ENCODE data around the gene TSSC4. TPM values are rescaled to one million over a fixed set of nuclear protein-coding genes. Genes with fewer than 3 reads are reported as not detected.

The TSSC4 gene
- total RNA-seq, 2 experiments from 2014 or later: 36.2 to 38.9 TPM

- H3K9me3 Mint-ChIP-seq: no peaks in the 10 kb centered on the region
- intact Hi-C loops (cut with micrococcal nuclease): no loop called here
- H3K4me1 Mint-ChIP-seq (ENCODE audit: low read depth): peaks cover 13% of the 10 kb centered on the region
- ChIA-PET CTCF (no interaction called here), POLR2A (interaction anchor here (0.7 kb wide), 1 partner anchor 107 kb away, joined by 3 read pairs; no protein-coding TSS in a partner anchor)
- no peaks in the 10 kb centered on the region for H3K27me3 Mint-ChIP-seq
- no peak overlapping the region for H3K4me3 Mint-ChIP-seq
- ATAC-seq: peak; percentile 33
- peaks cover 5% of the 10 kb centered on the region for H3K36me3 Mint-ChIP-seq (ENCODE audit: low read depth)
- H3K27ac Mint-ChIP-seq: no peak overlapping the region
- TF ChIP-seq CTCF (IDR thresholded peaks at IDR 0.05): no peak
- no peak for DNase-seq
Observed at GRCh38 chr11:2393941-2394817, 6.4 kb upstream of the TSSC4 start.

GRCh38 chr11:2394818-2395105 is 5.8 kb upstream of the TSSC4 start:
- H3K9me3 Mint-ChIP-seq: no peaks in the 10 kb centered on the region
- no peaks in the 10 kb centered on the region for H3K27me3 Mint-ChIP-seq
- peaks cover 5% of the 10 kb centered on the region for H3K36me3 Mint-ChIP-seq (ENCODE audit: low read depth)
- intact Hi-C loops (cut with micrococcal nuclease): no loop called here
- no peak overlapping the region for H3K4me3 Mint-ChIP-seq
- no peak for TF ChIP-seq CTCF (IDR thresholded peaks at IDR 0.05)
- no peak for DNase-seq
- POLR2A ChIA-PET: no interaction called here
- H3K27ac Mint-ChIP-seq: no peak overlapping the region
- no peak for ATAC-seq
- CTCF ChIA-PET: no interaction called here
- peaks cover 8% of the 10 kb centered on the region for H3K4me1 Mint-ChIP-seq (ENCODE audit: low read depth)

GRCh38 chr11:2395211-2395730 is 5.3 kb upstream of the TSSC4 start:
- no peaks in the 10 kb centered on the region for H3K27me3 Mint-ChIP-seq
- H3K36me3 Mint-ChIP-seq (ENCODE audit: low read depth): peaks cover 5% of the 10 kb centered on the region
- no peak for TF ChIP-seq CTCF (IDR thresholded peaks at IDR 0.05)
- intact Hi-C loops (cut with micrococcal nuclease): no loop called here
- no peak overlapping the region for H3K27ac Mint-ChIP-seq
- H3K4me1 Mint-ChIP-seq (ENCODE audit: low read depth): peaks cover 5% of the 10 kb centered on the region
- ChIA-PET CTCF (no interaction called here), POLR2A (no interaction called here)
- no peaks in the 10 kb centered on the region for H3K9me3 Mint-ChIP-seq
- ATAC-seq (no peak), DNase-seq (no peak)
- H3K4me3 Mint-ChIP-seq: no peak overlapping the region

- intact Hi-C loops (cut with micrococcal nuclease): no loop called here
- peaks cover 3% of the 10 kb centered on the region for H3K4me1 Mint-ChIP-seq (ENCODE audit: low read depth)
- no peaks in the 10 kb centered on the region for H3K27me3 Mint-ChIP-seq
- H3K9me3 Mint-ChIP-seq: no peaks in the 10 kb centered on the region
- no peak overlapping the region for H3K27ac Mint-ChIP-seq
- no peak overlapping the region for H3K4me3 Mint-ChIP-seq
- no peak for TF ChIP-seq CTCF (IDR thresholded peaks at IDR 0.05)
- H3K36me3 Mint-ChIP-seq (ENCODE audit: low read depth): peaks cover 3% of the 10 kb centered on the region
- ChIA-PET CTCF (no interaction called here), POLR2A (no interaction called here)
- no peak for ATAC-seq
- no peak for DNase-seq
Observed at GRCh38 chr11:2395856-2396255, 4.7 kb upstream of the TSSC4 start.

- DNase-seq: no peak
- H3K4me3 Mint-ChIP-seq: no peak overlapping the region
- no peaks in the 10 kb centered on the region for H3K27me3 Mint-ChIP-seq
- peaks cover 5% of the 10 kb centered on the region for H3K36me3 Mint-ChIP-seq (ENCODE audit: low read depth)
- intact Hi-C loops (cut with micrococcal nuclease): no loop called here
- no peak for TF ChIP-seq CTCF (IDR thresholded peaks at IDR 0.05)
- POLR2A ChIA-PET: no interaction called here
- ATAC-seq: no peak
- CTCF ChIA-PET: no interaction called here
- no peaks in the 10 kb centered on the region for H3K9me3 Mint-ChIP-seq
- no peak overlapping the region for H3K27ac Mint-ChIP-seq
- peaks cover 5% of the 10 kb centered on the region for H3K4me1 Mint-ChIP-seq (ENCODE audit: low read depth)
Observed at GRCh38 chr11:2396471-2396870, 4.1 kb upstream of the TSSC4 start.

All from activated CD8-positive, alpha-beta T cell treated with anti-CD3 and anti-CD28 coated beads for 36 hours (primary cell).